GM13977 (cell line): ENCODE results near the gene ALG6.

Source experiments
- DNase-seq: peaks from one replicate; pipeline ENCODE4 v3.0.0; 2012; ENCODE audit warnings: low spot score
- CTCF ChIP-seq: IDR thresholded peaks from 2 replicates; pipeline ENCODE4 v1.5.1; 2012; ENCODE audit warnings: mild to moderate bottlenecking, control low read depth; ENCODE audit not compliant: insufficient read depth; ENCODE audit errors: extremely low read depth, missing control alignments
- in situ Hi-C: fragments of 300-500 bp; cut with MboI; formaldehyde crosslinking; loops from one replicate; pipeline ENCODE4 v1.12.0; 2022; ENCODE audit warnings: low sequenced_read_pairs, low pct_unique_long_range_greater_than_20kb, mixed read lengths, inconsistent platforms; ENCODE audit not compliant: unreplicated experiment

The ALG6 gene

GRCh38 chr1:63429281-63429680, 61.9 kb downstream of the ALG6 start:
- DNase-seq, result no peak
- in situ Hi-C loops, result no loop called here
- TF ChIP-seq CTCF, result no peak

GRCh38 chr1:63435161-63435560, 67.7 kb downstream of the ALG6 start:
- in situ Hi-C loops, result no loop called here
- no peak for DNase-seq
- TF ChIP-seq CTCF, result no peak

- TF ChIP-seq CTCF, result no peak
- in situ Hi-C loops, result no loop called here
- no peak for DNase-seq
Observed at GRCh38 chr1:63442141-63442475, 74.7 kb downstream of the ALG6 start.

- no peak for DNase-seq
- in situ Hi-C loops, result no loop called here
- TF ChIP-seq CTCF, result no peak
Observed at GRCh38 chr1:63448731-63449246, 81.4 kb downstream of the ALG6 start.

GRCh38 chr1:63450416-63450815, 83.0 kb downstream of the ALG6 start:
- TF ChIP-seq CTCF, result no peak
- in situ Hi-C loops, result no loop called here
- no peak for DNase-seq

GRCh38 chr1:63453232-63453631, 85.8 kb downstream of the ALG6 start:
- in situ Hi-C loops, result no loop called here
- TF ChIP-seq CTCF, result no peak
- no peak for DNase-seq

GRCh38 chr1:63454269-63454668, 86.8 kb downstream of the ALG6 start:
- in situ Hi-C loops, result no loop called here

More at GRCh38 chr1:63454269-63454668, 86.8 kb downstream of the ALG6 start:
- no peak for DNase-seq
- no peak for TF ChIP-seq CTCF
